ENCODE data around the gene MED29. TPM values are rescaled to one million over a fixed set of nuclear protein-coding genes. Genes with fewer than 3 reads are reported as not detected.

Gene MED29
- total and polyA plus RNA-seq, 2 of the 13 experiments (the other 11 are each of a cell fraction or from before 2014, with no cell fraction given) = 14.0 to 19.7 TPM

- TF ChIP-seq PAXIP1 (CRISPR knock-in tag; conservative IDR thresholded peaks at IDR 0.05) (peak; percentile 60), ZBTB37 (CRISPR knock-in tag; IDR thresholded peaks at IDR 0.05) (0 out of 2 replicates have a peak, but pooled peaks have one; percentile 36), CENPX (CRISPR knock-in tag; IDR thresholded peaks at IDR 0.05) (no peak), ZMYM3 (CRISPR knock-in tag; IDR thresholded peaks at IDR 0.05) (peak; percentile 44; the same call in 1 of the 2 replicates), KAT2B (IDR thresholded peaks at IDR 0.05; ENCODE audit: borderline replicate concordance, low read depth, low read length) (no peak), NR3C1 (CRISPR knock-in tag; IDR thresholded peaks at IDR 0.05) (no peak), MEIS1 (CRISPR knock-in tag; IDR thresholded peaks at IDR 0.05; ENCODE audit: borderline replicate concordance) (peak; percentile 78), ZNF788 (CRISPR knock-in tag; IDR thresholded peaks at IDR 0.05; ENCODE audit: borderline replicate concordance) (peak; percentile 69; the same call in 1 of the 2 replicates), ZSCAN9 (CRISPR knock-in tag; IDR thresholded peaks at IDR 0.05; ENCODE audit: borderline replicate concordance) (peak; percentile 53; the same call in 1 of the 2 replicates), ADNP (CRISPR knock-in tag; IDR thresholded peaks at IDR 0.05) (no peak), YY1 (IDR thresholded peaks at IDR 0.05; ENCODE audit: insufficient read depth, insufficient replicate concordance, low read depth, low read length) (peak; percentile 99), ATM (IDR thresholded peaks at IDR 0.05; ENCODE audit: borderline replicate concordance) (no peak), AKAP8 (CRISPR knock-in tag; IDR thresholded peaks at IDR 0.05) (0 out of 2 replicates have a peak, but pooled peaks have one; percentile 66), ZNF329 (CRISPR knock-in tag; IDR thresholded peaks at IDR 0.05; ENCODE audit: low read depth) (peak; percentile 42; the same call in 1 of the 2 replicates), MATR3 (CRISPR knock-in tag; IDR thresholded peaks at IDR 0.05) (no peak), SETDB1 (CRISPR knock-in tag; IDR thresholded peaks at IDR 0.05; ENCODE audit: borderline replicate concordance) (no peak), GLMP (CRISPR knock-in tag; IDR thresholded peaks at IDR 0.05; ENCODE audit: borderline replicate concordance) (no peak), PBX2 (CRISPR knock-in tag; IDR thresholded peaks at IDR 0.05) (no peak), ZNF614 (CRISPR knock-in tag; IDR thresholded peaks at IDR 0.05; ENCODE audit: borderline replicate concordance) (peak; percentile 80; the same call in 1 of the 2 replicates), SIX4 (CRISPR knock-in tag; IDR thresholded peaks at IDR 0.05) (0 out of 2 replicates have a peak, but pooled peaks have one; percentile 48), TCF12 (IDR thresholded peaks at IDR 0.05) (no peak), TCF12 (CRISPR knock-in tag; IDR thresholded peaks at IDR 0.05) (no peak)
Measured at GRCh38 chr19:39445196-39446111, 54.3 kb downstream of the MED29 start, which contains the start of gene SUPT5H (continued).

Data from HepG2 (cell line).